ENCODE measurements around the gene MBNL1.
A peak's percentile ranks its signal among the peaks of the same experiment; 100 is the strongest.

MBNL1 gene

DNA sequence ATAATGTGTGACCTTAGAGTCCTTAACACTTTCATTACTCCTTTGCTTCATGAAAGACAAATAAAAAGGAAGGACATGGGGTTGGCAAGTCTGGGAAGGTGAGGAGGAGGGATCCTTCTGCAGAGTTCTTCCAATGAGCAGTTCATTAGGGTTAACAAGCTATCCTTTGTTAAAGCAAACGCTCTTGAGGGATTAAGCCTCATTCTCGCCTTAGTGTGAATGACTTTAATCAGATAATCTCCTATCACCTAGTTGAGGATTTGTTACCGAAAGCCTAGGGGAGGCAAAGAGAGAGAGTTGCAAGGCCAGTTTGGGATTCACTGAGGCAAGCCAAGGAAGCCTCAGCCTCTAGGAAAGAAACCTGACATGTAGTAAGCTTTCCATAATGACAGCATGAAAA, 7.4 kb upstream of the MBNL1 start:
- no peak for DNase-seq (ENCODE audit: low read depth)
- TF ChIP-seq, protein P1, sequence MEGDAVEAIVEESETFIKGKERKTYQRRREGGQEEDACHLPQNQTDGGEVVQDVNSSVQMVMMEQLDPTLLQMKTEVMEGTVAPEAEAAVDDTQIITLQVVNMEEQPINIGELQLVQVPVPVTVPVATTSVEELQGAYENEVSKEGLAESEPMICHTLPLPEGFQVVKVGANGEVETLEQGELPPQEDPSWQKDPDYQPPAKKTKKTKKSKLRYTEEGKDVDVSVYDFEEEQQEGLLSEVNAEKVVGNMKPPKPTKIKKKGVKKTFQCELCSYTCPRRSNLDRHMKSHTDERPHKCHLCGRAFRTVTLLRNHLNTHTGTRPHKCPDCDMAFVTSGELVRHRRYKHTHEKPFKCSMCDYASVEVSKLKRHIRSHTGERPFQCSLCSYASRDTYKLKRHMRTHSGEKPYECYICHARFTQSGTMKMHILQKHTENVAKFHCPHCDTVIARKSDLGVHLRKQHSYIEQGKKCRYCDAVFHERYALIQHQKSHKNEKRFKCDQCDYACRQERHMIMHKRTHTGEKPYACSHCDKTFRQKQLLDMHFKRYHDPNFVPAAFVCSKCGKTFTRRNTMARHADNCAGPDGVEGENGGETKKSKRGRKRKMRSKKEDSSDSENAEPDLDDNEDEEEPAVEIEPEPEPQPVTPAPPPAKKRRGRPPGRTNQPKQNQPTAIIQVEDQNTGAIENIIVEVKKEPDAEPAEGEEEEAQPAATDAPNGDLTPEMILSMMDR (IDR thresholded peaks at IDR 0.05; ENCODE audit: low read length, missing control alignments): no peak

DNA sequence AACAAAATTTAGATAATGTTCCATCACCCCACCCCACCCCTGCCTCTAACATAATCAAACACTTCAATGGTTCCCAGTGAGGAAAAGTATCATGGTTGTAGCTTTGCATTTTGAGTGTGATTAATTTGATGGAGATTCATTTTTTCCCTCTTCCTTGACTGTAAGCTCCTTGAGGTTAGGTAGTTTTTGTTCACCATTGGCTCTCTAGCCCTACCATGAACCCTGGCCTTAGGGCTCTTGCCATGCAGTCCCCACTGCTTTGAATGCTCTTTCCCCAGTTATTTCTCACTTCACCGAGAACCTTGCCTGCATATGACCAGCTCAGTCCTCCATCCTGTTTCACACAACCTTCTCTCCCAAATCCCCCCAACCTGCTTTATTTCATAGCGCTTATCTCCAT, 5.0 kb upstream of the MBNL1 start:
- no peak for DNase-seq (ENCODE audit: low read depth)
- no peak overlapping the region for H3K4me3 ChIP-seq (replicated peaks; ENCODE audit: low read depth, low read length)
- TF ChIP-seq, protein P1 (IDR thresholded peaks at IDR 0.05; ENCODE audit: low read length, missing control alignments): no peak

More for the DNA sequence above, 7.4 kb upstream of the MBNL1 start:
- no peak overlapping the region for H3K4me3 ChIP-seq (replicated peaks; ENCODE audit: low read depth, low read length)

DNA sequence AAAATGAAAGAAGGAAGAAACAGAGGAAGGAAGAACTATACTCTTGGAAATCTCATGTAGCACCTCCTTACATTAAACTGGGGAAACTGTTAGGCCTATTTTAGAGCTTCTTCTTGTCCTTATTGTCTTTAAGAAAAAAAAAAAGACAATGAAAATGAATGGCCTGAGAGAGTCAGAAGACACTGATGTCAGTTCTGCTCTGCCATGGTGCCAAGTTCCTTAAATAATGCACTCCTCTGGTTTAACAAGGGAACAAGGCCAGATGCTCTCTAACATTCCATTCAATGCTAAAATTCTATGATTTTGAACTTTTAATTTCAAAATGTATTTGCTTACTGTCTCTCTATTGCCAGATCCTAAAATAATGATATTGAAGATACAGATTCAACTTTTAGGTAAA, 4.4 kb upstream of the MBNL1 start:
- TF ChIP-seq, protein P1 (IDR thresholded peaks at IDR 0.05; ENCODE audit: low read length, missing control alignments): no peak
- no peak for DNase-seq (ENCODE audit: low read depth)
- H3K4me3 ChIP-seq (replicated peaks; ENCODE audit: low read depth, low read length): no peak overlapping the region

DNA sequence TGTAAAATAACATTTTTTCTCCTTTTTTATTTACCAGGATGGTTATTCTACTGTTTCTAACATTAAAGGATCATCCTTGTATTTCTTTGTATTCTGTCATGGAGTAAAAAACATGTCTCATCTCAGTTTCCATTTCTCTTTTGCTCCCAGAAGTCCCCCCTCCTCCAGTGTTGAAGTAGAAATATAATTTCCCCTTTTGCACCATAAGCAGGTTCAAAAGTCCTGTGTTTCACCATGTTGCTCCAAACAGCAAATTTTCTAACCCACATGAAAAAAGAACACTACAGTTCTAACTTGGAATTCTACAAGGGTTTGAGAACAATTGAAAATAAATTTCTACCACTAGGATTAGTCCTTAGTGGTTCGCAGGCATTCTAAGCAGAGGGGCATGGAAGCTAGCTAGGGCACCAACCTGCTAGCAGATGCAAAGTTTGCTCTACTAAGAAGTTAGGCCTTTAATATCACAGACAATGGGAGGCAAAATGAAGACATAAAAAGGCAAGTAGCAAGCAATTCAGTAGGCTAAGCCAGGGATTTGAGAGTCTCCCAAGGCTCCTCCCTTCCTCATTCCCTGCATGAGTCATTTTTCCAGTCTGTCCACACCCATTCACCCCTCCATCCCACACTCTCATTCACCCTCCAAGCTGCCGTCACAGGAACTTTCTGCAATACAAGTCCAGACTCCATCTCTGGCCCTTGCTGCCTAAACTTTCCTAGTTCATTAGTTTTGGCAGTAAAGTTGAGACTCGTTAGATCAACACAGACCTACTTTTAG, 2.3 kb upstream of the MBNL1 start:
- peak; percentile 98 for DNase-seq (ENCODE audit: low read depth)

DNA sequence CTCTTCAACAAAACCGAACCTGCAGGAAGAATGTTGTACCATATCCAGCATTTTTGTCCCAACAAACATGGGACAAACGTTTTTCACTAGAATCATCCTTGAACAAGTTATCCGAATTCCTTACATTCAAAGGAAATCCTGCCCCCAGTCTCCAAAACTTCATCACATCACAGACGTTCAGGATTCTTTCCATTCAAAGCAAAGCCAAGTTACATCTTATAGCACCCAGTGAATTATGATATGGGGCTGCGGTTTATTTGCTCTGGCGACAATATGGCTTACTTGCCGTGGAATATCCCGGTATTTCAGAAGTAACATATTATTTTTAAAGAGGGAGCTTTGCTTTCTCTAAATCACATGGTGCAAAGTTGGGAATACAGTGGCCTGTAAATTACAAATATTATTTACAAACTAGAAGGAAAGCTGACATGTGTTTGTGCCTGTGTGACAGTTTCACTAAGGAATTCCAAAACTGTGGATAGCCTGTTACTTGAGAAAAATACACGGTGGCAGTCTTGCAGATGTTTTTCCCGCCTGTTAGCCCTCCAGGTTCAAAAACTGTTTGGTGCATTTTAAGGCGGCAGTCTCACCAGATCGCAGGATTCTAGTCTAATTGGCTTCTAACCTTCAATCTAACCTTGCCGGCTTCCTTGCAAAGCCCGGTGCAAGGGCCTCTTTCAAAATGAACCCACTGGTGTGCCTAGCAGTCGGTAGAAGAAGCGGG, 736 bp upstream of the MBNL1 start:
- peak; percentile 47 for DNase-seq (ENCODE audit: low read depth)
- peak overlapping the region; percentile 83 for H3K4me3 ChIP-seq (replicated peaks; ENCODE audit: low read depth, low read length)
- TF ChIP-seq, protein P1 (IDR thresholded peaks at IDR 0.05; ENCODE audit: low read length, missing control alignments): no peak

More for the DNA sequence above, 2.3 kb upstream of the MBNL1 start:
- H3K4me3 ChIP-seq (replicated peaks; ENCODE audit: low read depth, low read length): no peak overlapping the region
- TF ChIP-seq, protein P1 (IDR thresholded peaks at IDR 0.05; ENCODE audit: low read length, missing control alignments): peak; percentile 8

DNA sequence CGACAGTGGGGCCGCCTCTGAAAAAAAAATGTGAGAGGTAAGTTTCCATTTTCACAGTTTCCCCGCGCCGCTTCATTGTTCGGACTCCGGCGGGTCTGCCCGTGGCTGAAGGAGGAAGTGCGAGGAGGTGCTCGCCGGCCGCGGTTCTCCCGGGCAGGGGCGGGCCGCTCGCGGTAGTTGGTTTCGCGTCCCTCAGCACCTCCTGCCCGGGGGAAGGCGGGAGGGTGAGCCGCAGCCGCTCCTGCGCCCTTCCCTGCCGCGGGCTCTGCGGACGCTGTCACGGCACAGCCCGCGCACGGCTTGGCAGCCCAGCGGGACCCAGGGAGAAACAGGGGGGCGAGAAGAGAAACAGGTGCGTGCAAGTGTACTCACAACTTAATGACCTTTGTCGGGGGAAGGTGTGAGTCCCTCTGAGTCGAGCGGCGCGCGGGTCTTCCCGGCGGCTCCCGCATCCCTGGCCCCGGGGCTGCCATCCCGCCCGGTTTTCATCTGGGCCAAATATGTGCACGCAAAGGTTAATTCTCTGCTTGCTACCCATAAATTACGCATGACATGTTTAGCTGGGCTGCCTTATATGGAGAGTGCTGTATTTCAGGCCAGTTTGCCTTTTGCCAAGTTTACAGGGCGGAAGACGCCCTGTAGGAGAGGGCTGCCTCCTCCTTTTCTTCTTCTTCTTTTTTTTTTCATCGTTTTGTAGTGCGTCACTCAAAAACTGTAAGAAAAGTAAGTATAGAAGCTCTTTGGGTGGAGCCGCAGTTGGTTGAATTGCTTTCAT, 514 bp downstream of the MBNL1 start:
- peak overlapping the region; percentile 83 for H3K4me3 ChIP-seq (replicated peaks; ENCODE audit: low read depth, low read length)
- peak; percentile 92 for DNase-seq (ENCODE audit: low read depth)
- TF ChIP-seq, protein P1 (IDR thresholded peaks at IDR 0.05; ENCODE audit: low read length, missing control alignments): no peak

Measured in fibroblast of pulmonary artery (primary cell).